Stimulated activated CD8-positive, alpha-beta memory T cell treated with anti-CD3 and anti-CD28 coated beads, Interleukin-12 subunit alpha, Interleukin-12 subunit beta, amount 100 ng/mL, for 24 hours (primary cell): ENCODE measurements around the gene ARID3A.

ENCODE experiments used
- DNase-seq: peaks from one replicate; pipeline ENCODE4 v3.0.0-alpha.2; 2020; ENCODE audit errors: extremely low read depth

The ARID3A gene

DNA sequence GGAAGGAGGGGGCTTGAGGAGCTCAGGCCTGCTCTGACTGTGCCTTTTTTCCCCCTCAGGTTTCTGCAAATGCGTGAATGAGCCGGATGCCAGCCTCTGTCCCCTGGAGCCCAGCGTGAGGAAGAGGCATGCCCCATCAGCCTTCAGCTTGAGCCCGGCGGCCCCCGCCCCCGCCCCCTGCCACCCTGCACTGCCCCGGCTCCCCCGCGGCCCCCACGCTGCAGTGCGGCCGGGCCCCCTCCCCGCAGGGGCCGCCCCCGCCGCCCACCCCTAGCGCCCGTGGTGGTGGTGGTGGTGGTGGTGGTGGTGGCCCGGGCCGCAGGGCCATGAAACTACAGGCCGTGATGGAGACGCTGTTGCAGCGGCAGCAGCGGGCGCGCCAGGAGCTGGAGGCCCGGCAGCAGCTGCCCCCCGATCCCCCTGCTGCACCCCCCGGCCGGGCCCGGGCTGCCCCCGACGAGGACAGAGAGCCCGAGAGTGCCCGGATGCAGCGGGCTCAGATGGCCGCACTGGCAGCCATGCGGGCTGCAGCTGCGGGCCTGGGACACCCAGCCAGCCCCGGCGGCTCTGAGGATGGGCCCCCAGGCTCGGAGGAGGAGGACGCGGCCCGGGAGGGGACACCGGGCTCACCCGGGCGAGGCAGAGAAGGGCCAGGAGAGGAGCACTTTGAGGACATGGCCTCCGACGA, 3.5 kb downstream of the ARID3A start:
- DNase-seq = no peak

DNA sequence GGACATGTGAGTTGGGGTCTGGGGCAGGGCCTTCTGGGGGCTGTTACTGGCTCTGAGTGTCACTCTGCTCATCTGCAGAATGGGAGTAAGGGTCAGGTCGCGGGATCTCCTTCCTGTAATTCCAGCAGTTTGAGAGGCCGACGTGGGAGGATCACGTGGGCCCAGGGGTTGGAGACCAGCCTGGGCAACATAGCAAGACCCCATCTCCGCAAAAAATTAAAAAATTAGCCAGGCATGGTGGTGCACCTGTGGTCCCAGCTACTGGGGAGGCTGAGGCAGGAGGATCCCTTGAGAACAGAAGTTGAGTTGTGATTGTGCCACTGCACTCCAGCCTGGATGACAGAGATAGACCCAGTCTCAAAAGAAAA, 4.0 kb downstream of the ARID3A start:
- no peak for DNase-seq

DNA sequence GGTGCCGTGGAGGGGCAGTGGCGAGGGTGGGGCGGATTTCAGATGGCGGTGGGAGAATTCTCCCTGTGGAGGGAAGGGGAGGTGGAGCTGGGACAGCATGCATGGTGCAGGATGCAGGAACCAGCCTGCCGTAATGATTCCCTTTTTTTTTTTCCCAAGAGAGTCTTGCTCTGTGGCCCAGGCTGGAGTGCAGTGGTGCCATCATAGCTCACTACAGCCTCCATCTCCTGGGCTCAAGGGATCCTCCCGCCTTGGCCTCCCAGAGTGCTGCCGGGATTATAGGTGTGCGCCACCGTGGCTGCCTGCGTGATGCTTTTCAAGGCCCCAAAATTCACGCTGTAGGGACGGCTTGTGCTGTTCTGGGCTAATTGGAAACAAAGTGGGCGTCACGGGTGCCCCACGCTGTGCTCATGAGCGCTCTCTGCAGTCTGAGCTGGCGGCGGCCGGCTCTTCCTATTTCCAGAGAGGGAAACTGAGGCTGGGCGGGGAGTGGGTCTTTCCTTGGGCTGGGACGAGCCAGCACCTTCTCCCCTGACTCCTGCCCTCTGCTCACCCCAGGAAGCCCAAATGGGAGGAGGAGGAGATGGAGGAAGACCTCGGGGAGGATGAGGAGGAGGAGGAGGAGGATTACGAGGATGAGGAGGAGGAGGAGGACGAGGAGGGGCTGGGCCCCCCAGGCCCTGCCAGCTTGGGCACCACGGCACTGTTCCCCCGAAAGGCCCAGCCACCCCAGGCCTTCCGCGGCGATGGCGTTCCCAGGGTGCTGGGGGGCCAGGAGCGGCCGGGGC, 6.2 kb downstream of the ARID3A start:
- no peak for DNase-seq

DNA sequence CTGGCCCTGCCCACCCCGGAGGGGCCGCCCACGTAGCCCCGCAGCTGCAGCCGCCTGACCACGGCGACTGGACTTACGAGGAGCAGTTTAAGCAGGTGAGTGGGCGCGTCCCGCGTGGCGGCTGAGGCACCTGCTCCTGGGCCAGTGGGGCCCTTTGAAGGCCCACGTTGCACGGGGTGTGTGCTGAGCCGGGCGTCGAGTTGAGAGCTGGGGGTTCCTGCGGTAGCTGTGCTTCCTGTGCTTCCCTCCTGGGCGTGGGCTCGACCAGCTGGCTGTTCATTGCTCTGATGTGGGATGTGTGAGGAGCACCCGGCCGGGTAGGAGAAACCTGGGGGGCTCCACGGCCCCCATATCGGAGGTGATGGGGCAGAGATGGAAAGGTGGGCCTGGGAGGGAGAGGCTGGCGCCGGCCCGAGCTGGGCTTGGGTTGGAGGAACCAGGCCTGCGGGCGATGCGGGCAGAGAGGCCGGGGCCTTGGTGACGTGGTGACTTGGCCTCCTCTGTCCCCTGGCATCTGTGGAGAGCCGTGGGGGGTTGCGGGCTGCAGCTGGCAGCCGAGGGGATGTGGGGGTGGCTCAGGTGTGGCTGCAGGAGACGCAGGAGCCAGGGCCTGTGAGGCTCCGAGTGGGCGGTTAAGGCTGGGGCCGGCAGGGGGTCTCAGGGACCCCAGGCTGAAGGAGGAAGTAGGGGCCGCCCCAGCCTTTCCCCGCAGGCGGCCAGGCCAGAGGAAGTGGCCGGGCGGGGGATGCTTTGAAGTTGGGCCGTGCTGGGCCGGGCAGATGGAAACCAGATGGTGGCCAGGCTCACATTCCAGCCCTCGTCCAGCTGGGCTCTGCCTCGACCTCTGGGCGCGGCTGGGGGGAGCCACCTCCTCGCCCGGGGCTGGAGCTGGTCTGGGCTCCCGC, 7.1 kb downstream of the ARID3A start:
- no peak for DNase-seq

DNA sequence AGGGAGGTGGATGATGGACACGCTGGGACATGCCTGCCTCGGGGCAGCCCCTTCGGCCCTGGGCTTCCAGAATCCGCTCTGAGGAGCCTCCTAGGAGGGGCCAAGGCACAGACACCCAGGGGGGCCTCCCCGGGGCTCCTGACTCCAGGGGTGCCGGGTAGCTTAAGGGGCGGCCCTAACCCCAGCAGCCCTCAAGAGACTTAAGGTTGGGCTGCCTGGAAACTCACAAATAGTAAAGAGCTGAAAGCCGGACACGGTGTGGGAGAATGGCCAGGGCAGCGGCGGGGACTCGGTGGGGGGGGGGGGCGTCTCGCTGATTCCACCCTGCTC, 7.7 kb downstream of the ARID3A start:
- DNase-seq = no peak

DNA sequence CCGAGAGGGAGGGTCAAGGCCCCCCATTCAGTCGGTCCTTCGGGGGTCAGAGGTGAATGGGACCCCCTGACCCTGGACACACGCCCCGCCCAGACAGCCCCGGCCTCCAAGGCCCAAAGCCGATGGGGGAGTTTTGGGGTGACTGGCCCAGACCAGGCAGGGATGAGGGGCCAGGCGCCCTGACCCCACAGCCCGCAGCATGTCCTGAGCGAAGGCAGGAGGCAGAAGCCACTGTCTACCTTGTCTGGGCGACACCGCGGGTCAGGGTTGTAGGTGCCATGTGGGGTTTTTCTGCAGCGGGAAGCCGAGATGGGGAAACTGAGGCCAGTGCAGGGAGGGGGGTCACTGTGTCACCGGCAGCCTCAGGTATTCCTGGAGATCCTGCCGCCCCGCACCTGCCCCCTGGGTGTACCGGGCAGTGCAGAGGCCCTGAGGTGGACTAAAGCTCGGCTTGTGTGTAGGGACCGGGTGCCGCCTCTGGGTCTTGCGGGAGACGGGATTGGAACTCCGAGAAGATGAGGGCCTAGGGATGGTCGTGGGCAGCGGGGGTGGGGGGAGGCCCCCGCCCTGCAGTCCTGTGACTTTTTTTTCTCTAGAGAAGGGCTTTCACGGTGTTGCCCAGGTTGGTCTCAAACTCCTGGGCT, 8.5 kb downstream of the ARID3A start:
- DNase-seq = no peak

DNA sequence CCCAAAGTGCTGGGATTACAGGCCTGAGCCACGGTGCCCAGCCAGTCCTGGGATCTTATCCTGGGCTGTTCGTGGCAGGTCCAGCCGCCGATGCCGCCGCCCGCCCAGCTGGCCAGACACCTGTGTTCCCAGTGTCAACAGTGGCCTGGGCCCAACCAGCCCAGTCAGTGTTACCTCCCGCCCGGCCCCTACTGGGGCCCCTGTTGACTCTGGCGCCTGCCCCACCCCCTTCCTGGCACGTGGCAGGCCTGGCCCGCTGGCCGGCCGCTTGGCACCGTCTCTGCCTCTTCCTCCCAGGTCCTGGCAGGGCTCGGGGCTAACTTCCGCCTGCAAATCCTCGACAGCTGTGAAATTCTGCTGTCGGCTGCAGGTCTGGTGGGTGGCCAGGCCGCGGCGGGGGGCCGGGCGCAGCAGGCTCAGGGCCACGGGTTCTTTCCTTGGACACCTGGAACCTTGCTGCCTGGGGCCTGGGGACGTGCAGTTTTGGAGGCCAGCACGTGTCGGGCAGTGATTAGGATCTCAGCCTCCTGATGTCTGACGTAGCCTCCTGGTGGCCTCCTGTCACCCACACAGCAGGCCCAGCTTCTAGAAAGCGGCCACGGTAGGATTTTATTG, 9.1 kb downstream of the ARID3A start:
- no peak for DNase-seq

DNA sequence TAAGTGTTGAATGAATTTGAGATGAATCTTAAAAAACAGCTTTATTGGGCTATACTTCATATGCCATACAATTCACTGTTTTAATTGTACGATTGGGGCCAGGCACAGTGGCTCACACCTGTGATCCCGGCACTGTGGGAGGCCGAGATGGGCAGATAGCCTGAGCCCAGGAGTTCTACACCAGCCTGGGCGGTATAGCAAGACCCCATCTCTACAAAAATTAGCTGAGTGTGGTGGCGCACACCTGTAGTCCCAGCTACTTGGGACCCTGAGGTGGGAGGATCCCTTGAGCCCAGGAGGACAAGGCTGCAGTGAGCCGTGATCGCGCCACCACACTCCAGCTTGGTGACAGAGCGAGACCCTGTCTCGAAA, 10.3 kb downstream of the ARID3A start:
- DNase-seq = no peak

DNA sequence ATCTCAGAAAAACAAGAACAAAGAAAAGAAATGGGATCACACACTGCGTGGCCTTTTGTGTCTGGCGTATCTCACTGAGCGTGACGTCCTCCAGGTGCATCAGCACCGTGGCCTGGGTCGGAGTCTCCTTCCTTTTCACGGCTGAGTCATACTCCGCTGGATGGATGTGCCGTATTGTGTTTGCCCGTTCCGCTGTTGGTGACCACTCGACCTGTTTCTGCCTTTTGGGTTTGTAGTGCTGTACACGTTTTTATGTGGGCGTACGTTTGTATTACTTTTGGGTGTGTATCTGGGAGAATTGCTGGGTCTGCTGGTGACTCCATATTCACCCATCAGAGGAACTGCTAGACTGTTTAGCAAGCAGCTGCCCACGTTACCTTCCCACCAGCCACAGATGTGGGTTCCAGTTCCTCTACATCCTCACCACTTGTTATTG, 11.4 kb downstream of the ARID3A start:
- DNase-seq = no peak

DNA sequence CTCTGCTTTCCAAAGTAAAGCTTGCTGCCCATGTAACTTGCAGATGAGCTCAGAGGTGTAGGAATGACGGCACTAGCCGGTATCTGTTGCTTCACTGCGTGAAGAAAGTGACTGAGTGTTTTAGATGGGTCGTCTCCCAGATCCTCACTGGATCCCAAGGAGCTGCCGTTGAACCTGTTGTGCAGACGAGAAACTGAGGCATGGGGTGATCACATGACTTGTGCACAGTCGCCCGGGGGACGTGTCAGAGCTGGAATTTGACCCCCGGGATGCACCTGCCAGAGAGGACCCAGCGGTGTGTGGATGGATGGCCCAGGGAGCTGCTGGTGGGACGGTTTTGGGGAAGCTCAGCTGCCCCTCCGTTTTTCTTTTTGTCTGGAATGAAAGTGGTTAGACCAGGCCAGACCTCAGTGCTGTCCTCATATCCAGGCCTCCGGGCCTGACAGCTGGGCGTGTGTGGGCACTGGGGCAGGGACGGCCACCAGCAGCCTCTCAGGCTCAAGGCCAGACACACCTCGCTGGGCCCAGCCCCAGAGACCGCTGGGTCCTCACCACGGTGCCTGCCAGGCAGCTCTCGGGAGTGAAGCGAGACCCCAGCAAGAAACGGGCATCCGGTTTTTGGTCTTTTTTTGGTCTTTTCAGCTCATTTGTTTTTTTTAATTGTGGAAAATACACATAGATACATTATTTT, 12.5 kb downstream of the ARID3A start:
- DNase-seq = no peak

DNA sequence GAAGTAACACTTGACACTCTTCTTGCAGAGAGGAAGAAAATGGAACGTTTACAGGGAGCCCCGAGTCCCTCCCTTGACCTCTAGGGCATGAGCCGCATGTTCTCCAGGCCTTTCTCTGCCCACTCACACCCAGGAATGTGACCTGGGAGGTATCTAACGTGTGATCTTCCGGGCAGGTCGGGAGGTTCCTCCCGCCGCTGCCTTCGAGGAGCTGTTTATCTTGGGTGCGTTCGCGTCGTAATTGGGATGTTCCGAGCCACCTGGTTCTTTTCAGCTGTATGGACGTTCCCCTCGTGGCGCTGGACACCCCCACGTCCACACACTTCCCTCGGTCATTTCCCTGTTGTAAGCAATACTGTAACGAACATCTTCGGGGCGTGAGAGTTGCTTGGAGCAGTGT, 13.6 kb downstream of the ARID3A start:
- DNase-seq = no peak

DNA sequence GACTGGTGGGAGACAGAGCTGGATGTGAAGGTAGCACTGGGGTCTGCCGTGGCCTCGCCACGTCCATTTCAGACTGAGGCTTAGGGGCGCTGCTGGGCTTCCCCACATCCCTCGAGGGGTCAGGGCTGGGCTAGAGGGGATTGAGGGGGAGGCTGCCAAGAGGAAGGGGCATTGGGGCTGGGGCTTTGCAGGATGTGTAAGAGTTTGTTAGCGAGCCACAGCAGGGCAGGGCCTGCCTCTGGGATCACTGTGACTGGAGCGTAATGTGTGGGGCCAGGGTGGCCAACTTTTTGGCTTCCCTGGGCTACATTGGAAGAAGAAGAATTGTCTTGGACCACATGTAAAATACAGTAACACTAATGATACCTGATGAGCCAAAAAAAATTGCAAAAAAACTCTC, 14.1 kb downstream of the ARID3A start:
- DNase-seq = no peak

DNA sequence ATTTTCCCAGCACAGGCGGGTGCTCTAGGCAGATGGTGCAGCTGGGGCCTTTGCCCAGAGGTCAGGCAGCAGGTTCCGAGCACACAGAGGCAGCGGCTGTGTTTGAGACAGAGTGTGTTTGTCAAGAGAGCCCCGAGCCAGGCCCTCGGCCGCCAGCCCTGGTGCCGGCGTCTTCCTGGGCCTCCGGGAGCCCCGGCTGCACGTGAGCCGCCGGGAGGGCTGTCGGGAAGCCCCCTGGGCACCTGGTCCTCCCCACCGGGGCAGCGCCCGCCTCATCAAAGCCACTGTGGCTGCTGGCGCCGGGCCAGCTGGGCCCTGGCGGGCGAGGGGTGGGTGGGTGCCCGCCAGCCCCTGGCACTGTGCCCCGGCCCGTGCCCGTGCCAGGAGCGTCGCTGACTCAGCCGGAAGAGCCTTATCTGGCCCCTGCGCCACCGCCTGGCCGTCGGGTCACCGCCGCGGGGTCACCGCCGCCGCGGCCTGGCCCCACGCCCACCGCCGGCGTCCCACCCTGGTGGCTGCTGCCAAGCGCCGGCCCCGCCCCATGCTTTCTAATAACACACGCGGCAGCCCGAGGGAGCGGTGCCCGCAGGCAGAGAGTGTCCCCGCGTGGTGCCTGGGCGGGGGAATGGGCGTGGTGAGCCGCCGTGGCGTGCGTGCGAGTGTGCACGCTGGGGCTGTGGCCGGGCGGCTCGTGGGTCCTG, 14.9 kb downstream of the ARID3A start:
- DNase-seq = no peak

DNA sequence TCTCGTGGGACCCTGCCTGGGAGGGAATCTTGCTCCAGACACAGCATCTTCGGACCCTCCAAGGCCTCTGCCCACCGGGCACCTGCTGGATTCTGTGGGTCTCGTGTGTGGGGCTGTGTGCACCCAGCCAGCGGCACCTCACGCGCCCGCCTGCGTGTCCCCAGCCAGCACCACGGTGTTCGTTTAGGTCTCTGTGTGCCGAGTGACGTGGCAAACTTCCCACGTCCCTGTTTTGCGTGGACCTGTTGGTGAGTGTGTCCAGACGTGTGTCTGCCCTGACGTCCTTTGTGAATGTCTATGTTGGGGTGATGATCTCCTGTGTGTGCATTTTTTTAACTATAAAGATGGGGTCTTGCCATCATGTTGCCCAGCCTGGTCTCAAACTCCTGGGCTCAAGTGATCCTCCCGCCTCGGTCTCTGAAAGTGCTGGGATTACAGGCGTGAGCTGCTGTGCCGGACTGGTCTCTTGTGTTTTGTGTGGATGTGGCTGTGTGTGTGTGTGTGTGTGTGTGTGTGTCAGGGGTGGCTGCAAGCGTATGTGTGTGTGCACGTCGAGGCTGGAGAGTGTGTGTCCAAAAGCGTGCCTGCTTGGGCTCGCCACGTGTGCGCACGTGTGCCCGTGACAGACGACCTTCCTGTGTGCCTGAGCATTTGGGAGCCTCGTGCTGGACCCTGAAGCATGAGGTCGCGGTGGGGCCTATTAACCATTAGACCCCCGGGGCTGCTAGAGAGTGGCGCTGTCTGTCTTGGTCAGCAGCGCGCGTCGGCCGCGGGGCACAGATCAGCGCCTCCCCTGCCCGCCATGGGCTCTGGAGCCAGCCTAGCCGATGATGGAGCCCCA, 15.7 kb downstream of the ARID3A start:
- DNase-seq = no peak

DNA sequence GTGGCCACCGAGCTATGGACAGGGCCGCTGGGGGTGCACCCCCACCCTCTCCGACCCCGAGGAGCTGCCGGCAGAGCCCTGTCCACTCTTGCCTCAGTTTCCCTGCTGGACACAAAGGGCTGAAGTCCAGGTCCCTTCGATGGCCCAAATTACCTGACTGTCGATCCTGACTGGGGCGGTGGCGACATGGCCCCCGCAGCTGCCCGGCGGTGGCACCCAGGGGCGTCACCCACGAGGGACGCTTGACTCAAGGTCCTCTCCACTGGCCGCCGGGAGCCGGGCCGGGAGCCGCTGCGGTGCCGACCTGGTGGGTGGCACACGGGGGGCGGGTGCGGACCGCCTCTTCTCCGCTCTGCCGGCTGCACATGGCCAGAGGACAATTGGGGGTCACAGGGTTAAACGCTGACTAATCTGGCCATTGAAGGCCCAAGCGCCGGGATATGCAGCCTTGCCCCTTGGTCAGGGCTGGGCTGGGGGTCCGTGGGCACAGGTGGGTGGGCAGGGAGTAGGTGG, 16.4 kb downstream of the ARID3A start:
- DNase-seq = no peak

DNA sequence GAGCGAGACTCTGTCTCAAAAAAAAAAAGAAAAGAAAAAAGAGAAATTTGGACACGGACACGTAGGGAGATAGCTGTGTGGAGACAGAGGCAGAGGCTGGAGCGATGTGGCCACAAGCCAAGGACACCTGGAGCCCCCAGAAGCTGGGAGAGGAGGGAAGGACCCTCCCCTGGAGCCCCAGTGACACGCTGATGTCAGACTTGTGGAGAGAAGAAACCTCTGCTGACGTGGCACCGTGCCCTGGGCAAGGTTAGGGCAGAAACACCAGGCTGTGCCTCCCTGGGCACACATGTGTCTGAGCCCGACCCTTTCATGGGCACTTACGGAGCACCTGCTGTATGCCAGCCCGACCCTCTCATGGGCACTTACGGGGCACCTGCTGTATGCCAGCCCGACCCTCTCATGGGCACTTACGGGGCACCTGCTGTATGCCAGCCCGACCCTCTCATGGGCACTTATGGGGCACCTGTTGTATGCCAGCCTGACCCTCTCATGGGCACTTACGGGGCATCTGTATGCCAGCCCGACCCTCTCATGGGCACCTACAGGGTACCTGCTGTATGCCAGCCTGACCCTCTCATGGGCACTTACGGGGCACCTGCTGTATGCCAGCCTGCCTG, 17.8 kb downstream of the ARID3A start:
- no peak for DNase-seq

DNA sequence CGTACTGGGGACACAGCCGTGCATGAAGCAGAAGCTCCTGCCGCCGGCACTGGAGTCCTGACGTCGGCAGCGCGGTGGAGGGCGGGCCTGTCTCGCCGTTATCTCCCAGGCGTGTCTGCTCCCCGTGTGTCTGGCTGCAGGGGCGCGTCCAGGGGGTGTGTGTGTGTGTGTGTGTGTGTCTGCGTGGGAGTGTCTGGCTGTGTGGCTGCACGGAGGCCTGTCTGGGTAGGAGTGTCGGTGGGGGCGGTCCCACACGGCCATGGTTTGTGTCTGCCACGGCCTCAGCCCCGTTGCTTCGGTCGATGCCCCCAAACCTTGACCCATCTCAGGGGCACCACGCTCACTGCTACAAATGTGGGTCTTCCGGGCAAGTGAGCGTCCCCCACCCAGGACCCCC, 18.3 kb downstream of the ARID3A start:
- no peak for DNase-seq

DNA sequence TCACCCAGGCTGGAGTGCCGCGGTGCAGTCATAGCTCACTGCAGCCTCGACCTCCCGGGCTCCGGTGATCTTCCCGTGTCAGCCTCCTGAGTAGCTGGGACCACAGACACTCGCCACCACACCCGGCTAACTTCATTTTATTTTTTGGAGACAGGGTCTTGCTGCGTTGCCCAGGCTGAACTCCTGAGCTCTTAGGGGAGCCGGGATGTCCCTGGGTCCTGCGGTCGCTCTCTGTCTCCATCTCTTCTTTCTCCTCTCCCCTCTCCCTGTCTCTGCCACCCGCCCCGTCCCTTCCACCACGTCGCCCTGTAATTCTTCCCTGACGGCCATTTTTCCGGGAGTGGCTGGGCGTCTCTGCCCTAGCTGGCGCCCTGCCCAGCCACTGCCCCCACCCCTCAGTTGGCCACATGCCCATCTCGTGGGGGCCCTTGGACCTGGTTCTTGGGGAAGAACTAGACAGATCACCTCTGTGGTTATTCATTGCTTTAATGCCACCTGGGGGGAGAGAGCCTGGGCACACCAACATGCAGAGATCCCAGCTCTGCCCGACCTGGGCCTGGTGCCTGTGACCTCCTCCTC, 18.9 kb downstream of the ARID3A start:
- DNase-seq = no peak
